T47D (cell line): ENCODE measurements around the gene PRRT1B.

ENCODE experiments used
- DNase-seq, 2 experiments: peaks; one replicate each; pipeline versions ENCODE4 v3.0.0 to v3.0.0-alpha.2; 2011 to 2012; ENCODE audit warnings: low read depth in 1 of 2, low spot score in 1 of 2
- JUND ChIP-seq: IDR thresholded peaks from 2 replicates; pipeline ENCODE4 v1.6.1; 2012; ENCODE audit warnings: low read depth
- in situ Hi-C: cut with HindIII; loops from 2 replicates; pipeline ENCODE4 v1.10.0; 2016; ENCODE audit warnings: low sequenced_read_pairs, low pct_unique_long_range_greater_than_20kb

The PRRT1B gene

GRCh38 chr9:131585375-131585774, 40.1 kb downstream of the PRRT1B start:
- DNase-seq, result no peak
- no peak for TF ChIP-seq JUND
- in situ Hi-C loops, result no loop called here

GRCh38 chr9:131587331-131587730, 42.0 kb downstream of the PRRT1B start:
- in situ Hi-C loops, result no loop called here
- no peak for DNase-seq
- TF ChIP-seq JUND, result no peak

GRCh38 chr9:131587906-131588305, 42.6 kb downstream of the PRRT1B start:
- no peak for DNase-seq
- in situ Hi-C loops, result no loop called here
- TF ChIP-seq JUND, result no peak

GRCh38 chr9:131588396-131588795, 43.1 kb downstream of the PRRT1B start:
- no peak for TF ChIP-seq JUND
- in situ Hi-C loops, result no loop called here
- no peak for DNase-seq

GRCh38 chr9:131589124-131589711, 43.9 kb downstream of the PRRT1B start:
- no peak for DNase-seq
- no peak for TF ChIP-seq JUND
- in situ Hi-C loops, result no loop called here

GRCh38 chr9:131589993-131590392, 44.7 kb downstream of the PRRT1B start:
- no peak for TF ChIP-seq JUND
- DNase-seq, result no peak
- in situ Hi-C loops, result no loop called here

GRCh38 chr9:131590449-131590848, 45.1 kb downstream of the PRRT1B start:
- in situ Hi-C loops, result no loop called here
- no peak for DNase-seq
- TF ChIP-seq JUND, result no peak

GRCh38 chr9:131590907-131591844, 45.9 kb downstream of the PRRT1B start:
- in situ Hi-C loops, result no loop called here
- no peak for TF ChIP-seq JUND
- DNase-seq, result peak; percentile 79 to 88

- no peak for TF ChIP-seq JUND
- in situ Hi-C loops, result no loop called here
- DNase-seq, result no peak
Observed at GRCh38 chr9:131591845-131592208, 46.5 kb downstream of the PRRT1B start.

- no peak for TF ChIP-seq JUND
- in situ Hi-C loops, result no loop called here
- DNase-seq, result no peak
Observed at GRCh38 chr9:131593091-131593820, 47.9 kb downstream of the PRRT1B start.

- TF ChIP-seq JUND, result no peak
- in situ Hi-C loops, result no loop called here
- DNase-seq, result peak in 1 of 2 experiments; percentile 86
Observed at GRCh38 chr9:131593936-131594665, 48.8 kb downstream of the PRRT1B start.

- in situ Hi-C loops, result no loop called here
- no peak for DNase-seq
- TF ChIP-seq JUND, result no peak
Observed at GRCh38 chr9:131594906-131595665, 49.8 kb downstream of the PRRT1B start.
